ENCODE results near the gene RAD51B. TPM values are rescaled to one million over a fixed set of nuclear protein-coding genes. Genes with fewer than 3 reads are reported as not detected.
A peak's percentile ranks its signal among the peaks of the same experiment; 100 is the strongest.

RAD51B gene
- total RNA-seq, 1 donor from 2014 or later: 25.1 TPM

DNA sequence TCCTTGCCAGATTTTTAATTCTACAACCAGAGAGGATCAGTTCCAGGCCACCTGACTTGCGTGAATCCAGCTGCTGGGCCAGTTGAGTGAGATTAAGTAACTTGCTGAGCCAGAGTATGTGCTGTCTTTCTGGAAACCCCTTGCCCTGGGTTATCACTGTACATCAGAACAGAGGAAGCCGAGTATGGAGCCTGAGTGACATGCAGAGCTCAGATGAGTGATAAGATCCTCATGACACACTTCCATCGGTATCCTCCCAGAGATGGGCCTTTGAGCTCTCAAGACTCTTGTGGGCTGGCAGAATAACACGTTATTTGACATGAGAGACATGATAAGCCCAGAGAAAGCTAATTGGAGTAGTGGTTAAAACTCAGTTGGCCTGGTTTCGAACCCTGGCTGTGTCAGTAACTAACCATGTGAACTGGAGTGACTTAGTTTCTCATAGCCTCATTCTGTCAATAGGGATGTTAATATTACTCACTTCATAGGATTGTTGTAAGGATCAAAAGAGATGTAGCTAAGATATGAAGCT is 585.1 kb downstream of the RAD51B start:
- no peak overlapping the region for H3K4me3 Mint-ChIP-seq (ENCODE audit: low read depth)
- no peaks in the 10 kb centered on the region for H3K36me3 Mint-ChIP-seq (ENCODE audit: low read depth)
- no peaks in the 10 kb centered on the region for H3K27me3 Mint-ChIP-seq (ENCODE audit: low read depth)
- H3K4me1 Mint-ChIP-seq (ENCODE audit: low read depth): peaks cover 21% of the 10 kb centered on the region
- intact Hi-C loops (cut with micrococcal nuclease): loop anchor here (10.0 kb wide), 3 partner anchors 80 to 380 kb away; no protein-coding TSS in a partner anchor
- H3K27ac Mint-ChIP-seq: peak overlapping the region; percentile 36
- DNase-seq (ENCODE audit: low spot score): no peak
- H3K9me3 Mint-ChIP-seq: no peaks in the 10 kb centered on the region

DNA sequence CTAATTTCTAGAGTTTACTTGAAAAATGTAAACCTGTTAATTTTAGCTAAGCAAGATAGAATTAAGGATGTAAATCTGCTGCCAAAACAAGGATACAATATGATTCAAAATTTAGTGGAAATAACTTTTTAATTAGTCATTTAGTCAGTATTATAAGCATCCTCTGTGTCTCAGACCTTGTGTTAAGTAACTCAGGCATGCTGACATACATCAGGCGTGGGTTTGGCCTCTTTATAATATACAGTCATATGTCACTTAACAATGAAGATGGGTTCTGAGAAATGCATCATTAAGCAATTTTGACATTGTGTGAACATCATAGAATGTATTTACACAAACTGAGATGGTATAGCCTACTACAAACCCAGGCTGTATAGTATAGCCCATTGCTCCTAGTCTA is 586.4 kb downstream of the RAD51B start:
- Mint-ChIP-seq H3K27me3 (ENCODE audit: low read depth) (no peaks in the 10 kb centered on the region), H3K36me3 (ENCODE audit: low read depth) (no peaks in the 10 kb centered on the region), H3K9me3 (no peaks in the 10 kb centered on the region), H3K27ac (no peak overlapping the region), H3K4me3 (ENCODE audit: low read depth) (no peak overlapping the region), H3K4me1 (ENCODE audit: low read depth) (peaks cover 21% of the 10 kb centered on the region)
- intact Hi-C loops (cut with micrococcal nuclease): loop anchor here (10.0 kb wide), 3 partner anchors 79 to 379 kb away; no protein-coding TSS in a partner anchor
- DNase-seq (ENCODE audit: low spot score): no peak

DNA sequence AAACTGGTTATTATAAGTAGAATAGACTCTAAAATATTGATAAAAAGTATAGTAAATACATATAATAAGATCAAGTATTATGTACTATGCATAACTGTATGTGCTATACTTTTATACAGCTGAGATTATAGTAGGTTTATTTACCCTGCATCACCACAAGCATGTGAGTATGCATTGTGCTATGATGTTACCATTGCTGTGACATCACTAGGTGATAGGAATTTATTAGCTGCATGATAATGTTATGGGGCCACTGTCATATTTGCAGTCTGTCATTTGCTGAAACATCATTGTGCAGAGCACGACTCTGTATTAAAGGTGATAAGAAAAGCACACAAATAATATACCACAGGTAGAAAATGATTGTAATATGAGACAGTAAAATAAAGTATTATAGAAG is 587.7 kb downstream of the RAD51B start:
- peaks cover 21% of the 10 kb centered on the region for H3K4me1 Mint-ChIP-seq (ENCODE audit: low read depth)
- H3K27me3 Mint-ChIP-seq (ENCODE audit: low read depth): no peaks in the 10 kb centered on the region
- no peak overlapping the region for H3K27ac Mint-ChIP-seq
- no peak for DNase-seq (ENCODE audit: low spot score)
- no peaks in the 10 kb centered on the region for H3K9me3 Mint-ChIP-seq
- intact Hi-C loops (cut with micrococcal nuclease): loop anchor here (10.0 kb wide), 3 partner anchors 78 to 378 kb away; no protein-coding TSS in a partner anchor
- no peak overlapping the region for H3K4me3 Mint-ChIP-seq (ENCODE audit: low read depth)
- H3K36me3 Mint-ChIP-seq (ENCODE audit: low read depth): no peaks in the 10 kb centered on the region

DNA sequence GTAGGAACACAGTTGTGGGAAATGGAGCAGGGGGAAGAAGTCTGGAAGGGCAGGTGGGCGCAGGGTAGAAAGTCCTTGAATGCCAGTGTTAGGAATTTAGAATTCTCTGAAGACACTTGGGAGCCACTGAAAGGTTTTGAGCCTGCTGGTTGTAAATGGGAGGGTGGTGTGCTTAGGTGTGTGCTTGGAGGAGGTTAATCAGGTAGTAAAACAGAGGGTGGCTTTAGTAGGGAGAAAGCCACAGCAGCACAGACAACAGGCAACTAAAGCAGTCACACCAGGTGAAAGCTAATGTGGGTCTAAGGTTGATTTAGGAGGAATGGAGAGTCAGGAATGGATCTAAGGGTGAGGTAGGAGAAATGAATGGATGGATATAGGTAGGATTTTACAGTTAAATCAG is 588.2 kb downstream of the RAD51B start:
- Mint-ChIP-seq H3K4me3 (ENCODE audit: low read depth) (no peak overlapping the region), H3K4me1 (ENCODE audit: low read depth) (peaks cover 21% of the 10 kb centered on the region), H3K9me3 (no peaks in the 10 kb centered on the region), H3K27ac (no peak overlapping the region), H3K27me3 (ENCODE audit: low read depth) (no peaks in the 10 kb centered on the region), H3K36me3 (ENCODE audit: low read depth) (no peaks in the 10 kb centered on the region)
- no peak for DNase-seq (ENCODE audit: low spot score)
- intact Hi-C loops (cut with micrococcal nuclease): loop anchor here (10.0 kb wide), 3 partner anchors 77 to 377 kb away; no protein-coding TSS in a partner anchor

DNA sequence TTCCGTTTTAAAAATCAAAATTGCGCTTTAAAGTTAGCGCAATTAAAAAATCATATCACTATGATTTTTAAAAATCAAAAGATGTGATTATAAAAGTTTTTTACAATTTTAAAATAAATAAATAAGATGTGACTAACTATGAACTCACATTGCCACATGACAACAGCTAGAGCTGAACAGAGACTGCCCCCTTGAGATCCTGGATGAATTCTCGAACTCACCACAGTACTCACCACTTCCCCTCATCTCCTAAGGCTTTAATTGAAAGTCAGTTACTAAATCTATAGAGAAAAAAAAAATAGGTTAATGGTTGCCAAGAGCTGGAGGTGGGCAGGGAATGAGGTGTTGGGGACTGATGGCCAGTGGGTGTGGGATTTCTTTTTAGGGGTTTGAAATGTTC is 589.1 kb downstream of the RAD51B start:
- H3K4me3 Mint-ChIP-seq (ENCODE audit: low read depth): no peak overlapping the region
- intact Hi-C loops (cut with micrococcal nuclease): loop anchor here (10.0 kb wide), 3 partner anchors 76 to 376 kb away; no protein-coding TSS in a partner anchor
- DNase-seq (ENCODE audit: low spot score): no peak
- no peaks in the 10 kb centered on the region for H3K27me3 Mint-ChIP-seq (ENCODE audit: low read depth)
- H3K27ac Mint-ChIP-seq: no peak overlapping the region
- no peaks in the 10 kb centered on the region for H3K9me3 Mint-ChIP-seq
- H3K36me3 Mint-ChIP-seq (ENCODE audit: low read depth): no peaks in the 10 kb centered on the region
- peaks cover 19% of the 10 kb centered on the region for H3K4me1 Mint-ChIP-seq (ENCODE audit: low read depth)

DNA sequence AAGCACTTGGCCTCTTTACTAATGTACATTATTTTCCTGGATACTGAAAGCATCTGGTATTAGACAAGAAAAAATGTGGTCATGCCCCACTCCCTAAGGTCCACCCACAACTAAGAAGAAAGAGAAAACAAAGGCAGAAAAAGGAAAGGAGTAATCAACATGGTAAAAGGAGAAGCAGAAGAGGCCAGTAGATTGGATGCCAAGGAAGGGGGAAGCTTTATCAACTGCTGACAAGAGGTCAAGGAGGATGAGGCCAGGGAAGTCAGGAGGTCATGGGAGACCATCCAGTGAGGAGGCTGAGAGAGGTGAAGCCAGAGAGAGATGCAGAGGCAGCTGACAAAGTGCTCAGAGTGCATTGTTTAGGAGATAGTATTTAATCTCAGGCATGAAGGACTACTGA is 589.8 kb downstream of the RAD51B start:
- intact Hi-C loops (cut with micrococcal nuclease): loop anchor here (10.0 kb wide), 3 partner anchors 75 to 375 kb away; no protein-coding TSS in a partner anchor
- Mint-ChIP-seq H3K36me3 (ENCODE audit: low read depth) (no peaks in the 10 kb centered on the region), H3K27me3 (ENCODE audit: low read depth) (no peaks in the 10 kb centered on the region), H3K4me1 (ENCODE audit: low read depth) (peaks cover 12% of the 10 kb centered on the region), H3K4me3 (ENCODE audit: low read depth) (no peak overlapping the region), H3K27ac (no peak overlapping the region), H3K9me3 (no peaks in the 10 kb centered on the region)
- no peak for DNase-seq (ENCODE audit: low spot score)

DNA sequence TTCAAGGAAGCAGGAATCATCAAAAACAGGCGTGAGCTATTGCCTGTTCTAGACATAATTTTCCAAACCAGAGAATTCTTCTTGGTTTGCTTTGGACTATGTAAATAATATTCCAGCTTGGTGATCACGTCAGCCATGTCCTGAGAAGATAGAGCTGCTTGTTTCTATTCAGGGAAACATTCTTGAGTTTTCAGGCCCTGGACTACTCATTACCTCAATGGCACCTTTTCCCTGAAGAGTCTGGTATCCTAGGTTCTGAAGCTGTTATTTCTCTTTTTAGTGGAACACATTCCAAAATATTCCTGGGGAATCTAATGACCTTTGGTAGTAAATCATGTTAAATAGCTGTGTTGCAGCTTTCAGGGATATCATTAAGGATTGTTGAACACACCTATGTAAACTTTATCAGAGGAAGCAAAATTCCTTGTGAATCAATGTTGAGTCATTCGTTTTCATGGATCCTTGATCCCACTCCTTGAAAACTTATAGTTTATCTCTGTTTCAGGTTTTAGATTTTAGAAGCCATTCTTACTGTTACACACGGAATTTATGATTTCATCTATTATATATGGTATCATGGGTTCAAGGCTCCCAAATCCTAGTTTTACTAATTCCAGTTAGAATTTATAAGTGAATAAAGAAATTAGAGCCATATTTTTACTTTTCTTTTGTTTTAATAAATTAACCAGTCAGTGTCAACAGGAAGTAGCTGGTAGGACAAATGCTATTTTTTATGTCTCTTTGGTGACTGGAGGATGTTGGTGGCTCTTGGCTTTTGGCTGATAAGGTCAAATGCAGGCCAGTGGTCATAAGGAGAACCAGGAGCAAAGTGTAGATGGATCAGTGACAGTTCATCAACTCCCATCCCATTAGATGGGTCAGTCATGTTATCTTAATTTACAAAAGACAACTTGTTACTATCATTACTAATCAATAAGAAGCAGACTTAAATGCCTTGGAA is 593.2 kb downstream of the RAD51B start:
- no peak overlapping the region for H3K27ac Mint-ChIP-seq
- no peak overlapping the region for H3K4me3 Mint-ChIP-seq (ENCODE audit: low read depth)
- no peaks in the 10 kb centered on the region for H3K9me3 Mint-ChIP-seq
- intact Hi-C loops (cut with micrococcal nuclease): no loop called here
- no peaks in the 10 kb centered on the region for H3K27me3 Mint-ChIP-seq (ENCODE audit: low read depth)
- DNase-seq (ENCODE audit: low spot score): no peak
- no peaks in the 10 kb centered on the region for H3K36me3 Mint-ChIP-seq (ENCODE audit: low read depth)
- H3K4me1 Mint-ChIP-seq (ENCODE audit: low read depth): peaks cover 6% of the 10 kb centered on the region

GRCh38 chr14:68413509-68413908 is 593.9 kb downstream of the RAD51B start:
- Mint-ChIP-seq H3K4me3 (ENCODE audit: low read depth) (no peak overlapping the region), H3K9me3 (no peaks in the 10 kb centered on the region), H3K36me3 (ENCODE audit: low read depth) (no peaks in the 10 kb centered on the region), H3K27me3 (ENCODE audit: low read depth) (no peaks in the 10 kb centered on the region), H3K4me1 (ENCODE audit: low read depth) (peaks cover 6% of the 10 kb centered on the region), H3K27ac (no peak overlapping the region)
- intact Hi-C loops (cut with micrococcal nuclease): no loop called here
- DNase-seq (ENCODE audit: low spot score): no peak

- Mint-ChIP-seq H3K9me3 (no peaks in the 10 kb centered on the region), H3K27ac (no peak overlapping the region), H3K4me3 (ENCODE audit: low read depth) (no peak overlapping the region), H3K4me1 (ENCODE audit: low read depth) (peaks cover 6% of the 10 kb centered on the region), H3K36me3 (ENCODE audit: low read depth) (no peaks in the 10 kb centered on the region), H3K27me3 (ENCODE audit: low read depth) (no peaks in the 10 kb centered on the region)
- intact Hi-C loops (cut with micrococcal nuclease): no loop called here
- DNase-seq (ENCODE audit: low spot score): no peak
These were observed 594.5 kb downstream of the RAD51B start for GRCh38 chr14:68414121-68414520.

- intact Hi-C loops (cut with micrococcal nuclease): no loop called here
- Mint-ChIP-seq H3K4me3 (ENCODE audit: low read depth) (no peak overlapping the region), H3K9me3 (no peaks in the 10 kb centered on the region), H3K4me1 (ENCODE audit: low read depth) (peaks cover 8% of the 10 kb centered on the region), H3K27ac (no peak overlapping the region), H3K27me3 (ENCODE audit: low read depth) (no peaks in the 10 kb centered on the region), H3K36me3 (ENCODE audit: low read depth) (no peaks in the 10 kb centered on the region)
- no peak for DNase-seq (ENCODE audit: low spot score)
These were observed 596.6 kb downstream of the RAD51B start for GRCh38 chr14:68416171-68416570.

DNA sequence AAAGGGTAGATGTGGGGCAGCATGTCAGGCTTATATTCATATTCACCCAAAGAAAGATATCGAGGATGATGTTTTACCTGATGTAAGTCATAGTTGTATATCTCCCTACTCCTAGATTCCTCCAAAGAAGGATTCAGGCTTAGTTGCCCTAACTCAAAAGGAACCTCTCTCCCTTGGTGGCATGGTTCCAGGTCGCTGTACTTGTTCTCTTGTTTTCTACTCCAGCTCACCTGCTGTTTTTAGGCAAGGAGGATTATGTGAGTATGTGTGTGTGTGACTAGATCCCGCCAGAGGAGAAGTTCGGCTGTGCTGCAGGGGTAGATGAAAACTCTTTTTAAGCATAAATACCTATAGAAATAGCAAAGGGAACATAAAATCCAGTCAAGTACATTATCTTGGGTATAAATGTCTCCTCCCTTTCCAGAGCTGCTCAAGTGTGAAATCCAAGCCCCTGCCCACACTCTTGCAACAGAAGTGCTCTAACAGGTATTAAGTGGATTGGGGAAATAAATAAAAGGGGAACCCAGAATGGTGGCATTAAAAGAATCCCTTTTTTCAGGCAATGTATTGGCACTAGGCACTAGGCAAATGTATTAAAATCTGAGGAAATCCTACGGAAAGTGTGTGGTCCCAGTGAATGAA is 597.6 kb downstream of the RAD51B start:
- H3K36me3 Mint-ChIP-seq (ENCODE audit: low read depth): no peaks in the 10 kb centered on the region
- no peak overlapping the region for H3K27ac Mint-ChIP-seq
- H3K4me3 Mint-ChIP-seq (ENCODE audit: low read depth): no peak overlapping the region
- peaks cover 8% of the 10 kb centered on the region for H3K4me1 Mint-ChIP-seq (ENCODE audit: low read depth)
- no peaks in the 10 kb centered on the region for H3K9me3 Mint-ChIP-seq
- DNase-seq (ENCODE audit: low spot score): no peak
- intact Hi-C loops (cut with micrococcal nuclease): no loop called here
- no peaks in the 10 kb centered on the region for H3K27me3 Mint-ChIP-seq (ENCODE audit: low read depth)

GRCh38 chr14:68418174-68419118 is 598.9 kb downstream of the RAD51B start:
- Mint-ChIP-seq H3K4me1 (ENCODE audit: low read depth) (peaks cover 8% of the 10 kb centered on the region), H3K27me3 (ENCODE audit: low read depth) (no peaks in the 10 kb centered on the region), H3K27ac (no peak overlapping the region), H3K9me3 (no peaks in the 10 kb centered on the region), H3K4me3 (ENCODE audit: low read depth) (no peak overlapping the region), H3K36me3 (ENCODE audit: low read depth) (no peaks in the 10 kb centered on the region)
- intact Hi-C loops (cut with micrococcal nuclease): no loop called here
- no peak for DNase-seq (ENCODE audit: low spot score)

All from activated T-helper 2 cell treated with anti-CD3 and anti-CD28 coated beads, Interferon-gamma antibody, Interleukin-2, Interleukin-4, amounts not matched to agents 10 μg/mL and 5 μg/mL and 100 μg/mL, durations not matched to agents 14 hours and 24 hours and 36 hours (primary cell).